Measurements from ENCODE around the gene PACRG.

Gene PACRG

GRCh38 chr6:162871966-162872365, 144.2 kb downstream of the PACRG start:
- Histone ChIP-seq H3K27me3 (ENCODE audit: insufficient read depth, insufficient read length) (no peaks in the 10 kb centered on the region), H3K4me1 (ENCODE audit: insufficient read depth, insufficient read length) (no peaks in the 10 kb centered on the region), H3K36me3 (ENCODE audit: insufficient read depth, insufficient read length, low read length) (no peaks in the 10 kb centered on the region), H3K9me3 (ENCODE audit: insufficient read depth, low read length) (no peaks in the 10 kb centered on the region), H3K9ac (ENCODE audit: insufficient read length, low read depth) (no peak overlapping the region), H3K4me3 (ENCODE audit: insufficient read length, low read depth) (no peak overlapping the region)
- TF ChIP-seq ZNF274 (IDR thresholded peaks at IDR 0.05; ENCODE audit: low read depth, low read length) (no peak), YY1 (IDR thresholded peaks at IDR 0.05; ENCODE audit: insufficient read depth, insufficient read length) (no peak), SUZ12 (IDR thresholded peaks at IDR 0.05; ENCODE audit: extremely low read depth, insufficient read depth, insufficient read length) (no peak)
- no peak for DNase-seq (ENCODE audit: low read depth, low spot score)

- no peaks in the 10 kb centered on the region for H3K36me3 ChIP-seq (ENCODE audit: insufficient read depth, insufficient read length, low read length)
- no peak overlapping the region for H3K9ac ChIP-seq (ENCODE audit: insufficient read length, low read depth)
- no peak for DNase-seq (ENCODE audit: low read depth, low spot score)
- no peaks in the 10 kb centered on the region for H3K4me1 ChIP-seq (ENCODE audit: insufficient read depth, insufficient read length)
- no peak for TF ChIP-seq YY1 (IDR thresholded peaks at IDR 0.05; ENCODE audit: insufficient read depth, insufficient read length)
- TF ChIP-seq ZNF274 (IDR thresholded peaks at IDR 0.05; ENCODE audit: low read depth, low read length) = no peak
- H3K4me3 ChIP-seq (ENCODE audit: insufficient read length, low read depth) = no peak overlapping the region
- no peaks in the 10 kb centered on the region for H3K9me3 ChIP-seq (ENCODE audit: insufficient read depth, low read length)
- H3K27me3 ChIP-seq (ENCODE audit: insufficient read depth, insufficient read length) = no peaks in the 10 kb centered on the region
These were observed 145.8 kb downstream of the PACRG start for GRCh38 chr6:162873537-162873936.

- Histone ChIP-seq H3K9ac (ENCODE audit: insufficient read length, low read depth) (no peak overlapping the region), H3K4me3 (ENCODE audit: insufficient read length, low read depth) (no peak overlapping the region), H3K36me3 (ENCODE audit: insufficient read depth, insufficient read length, low read length) (no peaks in the 10 kb centered on the region), H3K4me1 (ENCODE audit: insufficient read depth, insufficient read length) (no peaks in the 10 kb centered on the region), H3K27me3 (ENCODE audit: insufficient read depth, insufficient read length) (no peaks in the 10 kb centered on the region), H3K9me3 (ENCODE audit: insufficient read depth, low read length) (no peaks in the 10 kb centered on the region)
- no peak for DNase-seq (ENCODE audit: low read depth, low spot score)
- TF ChIP-seq SUZ12 (IDR thresholded peaks at IDR 0.05; ENCODE audit: extremely low read depth, insufficient read depth, insufficient read length) = no peak
- no peak for TF ChIP-seq ZNF274 (IDR thresholded peaks at IDR 0.05; ENCODE audit: low read depth, low read length)
- no peak for TF ChIP-seq YY1 (IDR thresholded peaks at IDR 0.05; ENCODE audit: insufficient read depth, insufficient read length)
These were observed 147.3 kb downstream of the PACRG start for GRCh38 chr6:162875070-162875469.

- no peak for DNase-seq (ENCODE audit: low read depth, low spot score)
- no peaks in the 10 kb centered on the region for H3K27me3 ChIP-seq (ENCODE audit: insufficient read depth, insufficient read length)
- H3K36me3 ChIP-seq (ENCODE audit: insufficient read depth, insufficient read length, low read length) = no peaks in the 10 kb centered on the region
- no peaks in the 10 kb centered on the region for H3K4me1 ChIP-seq (ENCODE audit: insufficient read depth, insufficient read length)
- H3K9ac ChIP-seq (ENCODE audit: insufficient read length, low read depth) = no peak overlapping the region
- H3K9me3 ChIP-seq (ENCODE audit: insufficient read depth, low read length) = no peaks in the 10 kb centered on the region
- H3K4me3 ChIP-seq (ENCODE audit: insufficient read length, low read depth) = no peak overlapping the region
- no peak for TF ChIP-seq ZNF274 (IDR thresholded peaks at IDR 0.05; ENCODE audit: low read depth, low read length)
- TF ChIP-seq SUZ12 (IDR thresholded peaks at IDR 0.05; ENCODE audit: extremely low read depth, insufficient read depth, insufficient read length) = no peak
- no peak for TF ChIP-seq YY1 (IDR thresholded peaks at IDR 0.05; ENCODE audit: insufficient read depth, insufficient read length)
These were observed 155.2 kb downstream of the PACRG start for GRCh38 chr6:162882801-162883481.

GRCh38 chr6:162887981-162888689, 160.4 kb downstream of the PACRG start:
- Histone ChIP-seq H3K27me3 (ENCODE audit: insufficient read depth, insufficient read length) (no peaks in the 10 kb centered on the region), H3K36me3 (ENCODE audit: insufficient read depth, insufficient read length, low read length) (no peaks in the 10 kb centered on the region), H3K9me3 (ENCODE audit: insufficient read depth, low read length) (no peaks in the 10 kb centered on the region), H3K9ac (ENCODE audit: insufficient read length, low read depth) (no peak overlapping the region), H3K4me1 (ENCODE audit: insufficient read depth, insufficient read length) (no peaks in the 10 kb centered on the region), H3K4me3 (ENCODE audit: insufficient read length, low read depth) (no peak overlapping the region)
- no peak for DNase-seq (ENCODE audit: low read depth, low spot score)
- no peak for TF ChIP-seq ZNF274 (IDR thresholded peaks at IDR 0.05; ENCODE audit: low read depth, low read length)
- no peak for TF ChIP-seq YY1 (IDR thresholded peaks at IDR 0.05; ENCODE audit: insufficient read depth, insufficient read length)
- TF ChIP-seq SUZ12 (IDR thresholded peaks at IDR 0.05; ENCODE audit: extremely low read depth, insufficient read depth, insufficient read length) = no peak

- no peak for TF ChIP-seq YY1 (IDR thresholded peaks at IDR 0.05; ENCODE audit: insufficient read depth, insufficient read length)
- no peak for TF ChIP-seq ZNF274 (IDR thresholded peaks at IDR 0.05; ENCODE audit: low read depth, low read length)
- TF ChIP-seq SUZ12 (IDR thresholded peaks at IDR 0.05; ENCODE audit: extremely low read depth, insufficient read depth, insufficient read length) = no peak
- Histone ChIP-seq H3K27me3 (ENCODE audit: insufficient read depth, insufficient read length) (no peaks in the 10 kb centered on the region), H3K4me1 (ENCODE audit: insufficient read depth, insufficient read length) (no peaks in the 10 kb centered on the region), H3K9me3 (ENCODE audit: insufficient read depth, low read length) (no peaks in the 10 kb centered on the region), H3K9ac (ENCODE audit: insufficient read length, low read depth) (no peak overlapping the region), H3K36me3 (ENCODE audit: insufficient read depth, insufficient read length, low read length) (no peaks in the 10 kb centered on the region), H3K4me3 (ENCODE audit: insufficient read length, low read depth) (no peak overlapping the region)
- no peak for DNase-seq (ENCODE audit: low read depth, low spot score)
These were observed 161.5 kb downstream of the PACRG start for GRCh38 chr6:162889303-162889702.

- no peaks in the 10 kb centered on the region for H3K36me3 ChIP-seq (ENCODE audit: insufficient read depth, insufficient read length, low read length)
- H3K9ac ChIP-seq (ENCODE audit: insufficient read length, low read depth) = no peak overlapping the region
- no peak for DNase-seq (ENCODE audit: low read depth, low spot score)
- H3K4me3 ChIP-seq (ENCODE audit: insufficient read length, low read depth) = no peak overlapping the region
- no peaks in the 10 kb centered on the region for H3K4me1 ChIP-seq (ENCODE audit: insufficient read depth, insufficient read length)
- no peaks in the 10 kb centered on the region for H3K9me3 ChIP-seq (ENCODE audit: insufficient read depth, low read length)
- H3K27me3 ChIP-seq (ENCODE audit: insufficient read depth, insufficient read length) = no peaks in the 10 kb centered on the region
- no peak for TF ChIP-seq SUZ12 (IDR thresholded peaks at IDR 0.05; ENCODE audit: extremely low read depth, insufficient read depth, insufficient read length)
- TF ChIP-seq ZNF274 (IDR thresholded peaks at IDR 0.05; ENCODE audit: low read depth, low read length) = no peak
- TF ChIP-seq YY1 (IDR thresholded peaks at IDR 0.05; ENCODE audit: insufficient read depth, insufficient read length) = no peak
These were observed 170.2 kb downstream of the PACRG start for GRCh38 chr6:162898011-162898410.

All from NT2/D1 (cell line).